Kidney (tissue), 14 donors: ENCODE data around the gene CDYL. TPM values are rescaled to one million over a fixed set of nuclear protein-coding genes. Genes with fewer than 3 reads are reported as not detected.

Experiments used
- DNase-seq, 5 donors: peaks; one replicate each; pipeline ENCODE4 v3.0.0-alpha.2; 2013 to 2020
- FAIRE-seq: peaks from 2 replicates; lab custom pipeline; 2012; peaks lifted over from hg19 to GRCh38; lab: Jason Lieb, UNC
- H3K27ac ChIP-seq, 2 donors: one replicate each; pipeline ENCODE4 v1.7.0; 2013; ENCODE audit warnings: low read depth in 2 of 2, low read length in 2 of 2, inconsistent platforms in 1 of 2
- H3K27me3 ChIP-seq: one replicate; pipeline ENCODE4 v1.7.1; 2013; ENCODE audit warnings: low read length, inconsistent platforms; ENCODE audit not compliant: control insufficient read depth, insufficient read depth
- H3K36me3 ChIP-seq, 3 donors: one replicate each; pipeline versions ENCODE4 v1.7.0 to v1.7.1; 2013; ENCODE audit warnings: low read length in 3 of 3, control low read depth in 1 of 3, inconsistent platforms in 1 of 3; ENCODE audit not compliant: insufficient read depth in 3 of 3, control insufficient read depth in 2 of 3
- H3K4me1 ChIP-seq, 3 donors: one replicate each; pipeline versions ENCODE4 v1.7.0 to v1.7.1; 2013; ENCODE audit warnings: low read length in 3 of 3, inconsistent platforms in 1 of 3, low read depth in 1 of 3; ENCODE audit not compliant: control insufficient read depth in 2 of 3, insufficient read depth in 2 of 3
- H3K4me3 ChIP-seq, 3 donors: one replicate each; pipeline versions ENCODE4 v1.7.0 to v1.8.1; 2013; ENCODE audit warnings: low read length in 3 of 3, control low read depth in 1 of 3, inconsistent platforms in 1 of 3
- H3K9ac ChIP-seq, 3 donors: one replicate each; pipeline versions ENCODE4 v1.7.0 to v1.7.1; 2013; ENCODE audit warnings: low read length in 3 of 3, control low read depth in 1 of 3, inconsistent platforms in 1 of 3
- H3K9me3 ChIP-seq, 3 donors: one replicate each; pipeline versions ENCODE4 v1.7.0 to v1.7.1; 2013; ENCODE audit warnings: low read length in 3 of 3, control low read depth in 1 of 3, inconsistent platforms in 1 of 3; ENCODE audit not compliant: control insufficient read depth in 2 of 3, insufficient read depth in 1 of 3
- intact Hi-C: fragments of 100-400 bp; cut with DNase I; formaldehyde crosslinking; loops from one replicate; pipeline ENCODE4 v1.11.1; 2022
- polyA plus RNA-seq: library from polyadenylated mRNA; stranded (reverse); fragments of 350-450 nt; fragmentation: Illumina TruSeq; extraction: RNeasy Lipid Tissue Mini Kit (QIAGEN cat#74804); gene quantifications from one replicate; pipeline ENCODE4 v1.2.3, GENCODE V29; 2014; ENCODE audit warnings: low read depth, low replicate concordance; ENCODE audit not compliant: insufficient read depth
- total RNA-seq: library from RNA; stranded (reverse); fragmentation: NEBNext Ultra II Directional; extraction: Animal tissue kit (Norgen Biotek cat#: 25700); gene quantifications from one replicate; pipeline ENCODE4 v1.2.1, GENCODE V29; 2021
- TF ChIP-seq, protein P1 (sequence below): IDR thresholded peaks from 3 replicates; pipeline ENCODE4 v1.5.1; 2012; ENCODE audit warnings: mild to moderate bottlenecking, moderate library complexity, borderline replicate concordance; ENCODE audit not compliant: insufficient read depth; ENCODE audit errors: extremely low read depth
- donor health status: control.
- donor health status: control.
- donor health status: control.
- donor health status: control.
- donor health status: control.
- donor health status: DM: yes; HTN: yes; CAD: no.
- donor health status: Normal renal cell carcinoma (clear cell type).

The CDYL gene
- total and polyA plus RNA-seq, 2 donors from 2014 or later, result 7.4 to 46.8 TPM

DNA sequence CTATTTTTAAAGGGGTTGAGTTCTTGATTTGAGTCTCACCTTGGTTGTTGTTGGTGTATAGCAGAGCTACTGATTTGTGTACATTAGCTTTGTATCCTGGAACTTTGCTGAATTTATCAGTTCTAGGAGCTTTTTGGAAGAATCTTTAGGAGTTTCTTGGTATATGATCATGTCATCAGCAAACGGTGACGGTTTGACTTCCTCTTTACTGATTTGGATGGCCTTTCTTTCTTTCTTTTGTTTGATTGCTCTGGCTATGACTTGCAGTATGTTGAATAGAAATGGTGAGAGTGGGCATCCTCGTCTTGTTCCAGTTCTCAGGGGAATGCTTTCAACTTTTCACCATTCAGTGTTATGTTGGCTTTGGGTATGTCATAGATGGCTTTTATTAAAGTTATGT lies 64.0 kb downstream of the CDYL start:
- Histone ChIP-seq H3K27me3 (no peaks in the 10 kb centered on the region), H3K4me3 (no peak overlapping the region), H3K27ac (no peak overlapping the region), H3K36me3 (no peaks in the 10 kb centered on the region), H3K9me3 (peaks cover 0 to 23% (median 0%) of the 10 kb centered on the region in 3 donors), H3K9ac (no peak overlapping the region), H3K4me1 (no peaks in the 10 kb centered on the region)
- TF ChIP-seq, protein P1, sequence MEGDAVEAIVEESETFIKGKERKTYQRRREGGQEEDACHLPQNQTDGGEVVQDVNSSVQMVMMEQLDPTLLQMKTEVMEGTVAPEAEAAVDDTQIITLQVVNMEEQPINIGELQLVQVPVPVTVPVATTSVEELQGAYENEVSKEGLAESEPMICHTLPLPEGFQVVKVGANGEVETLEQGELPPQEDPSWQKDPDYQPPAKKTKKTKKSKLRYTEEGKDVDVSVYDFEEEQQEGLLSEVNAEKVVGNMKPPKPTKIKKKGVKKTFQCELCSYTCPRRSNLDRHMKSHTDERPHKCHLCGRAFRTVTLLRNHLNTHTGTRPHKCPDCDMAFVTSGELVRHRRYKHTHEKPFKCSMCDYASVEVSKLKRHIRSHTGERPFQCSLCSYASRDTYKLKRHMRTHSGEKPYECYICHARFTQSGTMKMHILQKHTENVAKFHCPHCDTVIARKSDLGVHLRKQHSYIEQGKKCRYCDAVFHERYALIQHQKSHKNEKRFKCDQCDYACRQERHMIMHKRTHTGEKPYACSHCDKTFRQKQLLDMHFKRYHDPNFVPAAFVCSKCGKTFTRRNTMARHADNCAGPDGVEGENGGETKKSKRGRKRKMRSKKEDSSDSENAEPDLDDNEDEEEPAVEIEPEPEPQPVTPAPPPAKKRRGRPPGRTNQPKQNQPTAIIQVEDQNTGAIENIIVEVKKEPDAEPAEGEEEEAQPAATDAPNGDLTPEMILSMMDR, result no peak
- DNase-seq, result no peak
- FAIRE-seq, result no peak
- intact Hi-C loops, result no loop called here

DNA sequence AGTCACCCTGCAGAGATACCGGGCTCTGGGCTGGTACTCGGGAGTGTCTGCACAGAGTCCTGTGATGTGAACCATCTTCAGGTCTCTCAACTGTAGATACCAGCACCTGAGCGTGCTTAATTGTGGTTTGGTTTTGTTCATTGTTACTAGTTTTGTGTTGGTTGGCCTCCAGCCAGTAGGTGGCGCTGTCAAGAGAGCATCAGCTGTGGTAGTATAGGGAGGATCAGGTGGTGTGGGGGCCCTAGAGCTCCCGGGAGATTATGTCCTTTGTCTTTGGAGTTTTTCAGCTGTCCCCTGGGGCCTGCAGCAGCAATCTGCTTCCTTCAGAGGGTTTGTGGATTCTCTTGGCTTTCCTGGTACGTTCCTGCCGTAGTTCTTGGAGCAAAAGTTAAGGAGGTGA lies 67.9 kb downstream of the CDYL start:
- Histone ChIP-seq H3K27ac (no peak overlapping the region), H3K9me3 (peaks cover 0 to 23% (median 0%) of the 10 kb centered on the region in 3 donors), H3K36me3 (no peaks in the 10 kb centered on the region), H3K9ac (no peak overlapping the region), H3K4me3 (no peak overlapping the region), H3K4me1 (peaks cover 0 to 10% (median 4%) of the 10 kb centered on the region in 3 donors), H3K27me3 (no peaks in the 10 kb centered on the region)
- intact Hi-C loops, result no loop called here
- FAIRE-seq (no peak), DNase-seq (no peak)
- TF ChIP-seq, protein P1, result no peak

DNA sequence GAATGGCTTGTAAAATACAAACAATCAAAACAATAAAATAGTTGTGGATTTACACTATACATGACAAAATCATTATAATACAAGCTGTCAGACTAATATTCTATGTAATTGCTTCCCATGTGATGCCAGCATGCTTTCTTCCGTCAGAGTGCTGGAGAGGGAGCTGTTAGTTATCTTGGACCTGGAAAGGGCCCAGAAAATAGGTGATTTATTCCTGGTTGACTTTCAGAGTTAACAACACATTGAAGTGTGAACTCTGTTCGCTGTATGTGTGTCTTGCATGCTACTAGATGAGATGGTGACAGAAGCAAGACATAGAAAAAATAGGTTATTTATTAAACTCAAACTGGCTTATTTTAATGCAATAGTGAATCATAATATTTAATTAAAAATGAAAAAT lies 70.2 kb downstream of the CDYL start:
- peak; percentile 46 for FAIRE-seq
- no peak for DNase-seq
- Histone ChIP-seq H3K9me3 (peaks cover 0 to 11% (median 0%) of the 10 kb centered on the region in 3 donors), H3K27me3 (no peaks in the 10 kb centered on the region), H3K9ac (no peak overlapping the region), H3K27ac (no peak overlapping the region), H3K4me1 (peaks cover 0 to 10% (median 4%) of the 10 kb centered on the region in 3 donors), H3K4me3 (no peak overlapping the region), H3K36me3 (no peaks in the 10 kb centered on the region)
- intact Hi-C loops, result no loop called here
- TF ChIP-seq, protein P1, result no peak

DNA sequence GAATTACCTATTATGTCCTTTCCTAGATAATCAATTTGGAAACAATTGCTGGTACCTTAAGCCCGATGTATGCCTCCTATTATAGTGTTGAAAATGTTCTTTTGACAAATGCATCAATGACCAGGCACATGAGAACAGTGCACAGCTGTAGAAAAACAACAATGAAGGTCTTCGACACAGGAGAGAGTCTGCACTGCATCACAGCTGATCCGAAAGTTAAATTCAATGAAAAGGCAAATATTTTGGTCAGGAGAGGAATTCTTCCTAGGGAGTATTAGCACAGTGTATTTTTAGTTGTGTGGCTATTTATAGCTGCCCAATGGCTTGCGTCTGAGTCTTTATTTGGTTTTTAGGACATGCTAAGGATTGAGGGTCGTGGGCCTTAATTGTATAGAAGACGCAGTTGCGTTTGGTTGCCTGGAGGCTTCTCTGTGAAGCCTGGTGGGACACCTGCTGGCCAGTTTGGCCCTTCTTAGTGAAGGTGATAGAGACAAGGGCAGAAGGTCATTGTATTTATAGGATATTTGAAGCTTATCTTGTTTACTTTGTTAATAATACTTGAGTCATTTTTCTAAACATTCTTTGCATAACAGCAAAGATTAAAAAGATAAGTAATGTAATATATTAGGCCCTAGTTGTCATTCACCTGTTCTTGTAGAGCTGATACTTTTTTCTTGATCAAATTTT lies 72.3 kb downstream of the CDYL start:
- no peak for FAIRE-seq
- intact Hi-C loops, result no loop called here

More for the DNA sequence above, 72.3 kb downstream of the CDYL start:
- peak in 1 of 5 donors; percentile 16 for DNase-seq
- Histone ChIP-seq H3K4me1 (peaks cover 0 to 10% (median 4%) of the 10 kb centered on the region in 3 donors), H3K9ac (no peak overlapping the region), H3K36me3 (no peaks in the 10 kb centered on the region), H3K9me3 (peaks cover 0 to 7% (median 0%) of the 10 kb centered on the region in 3 donors), H3K27me3 (no peaks in the 10 kb centered on the region), H3K4me3 (no peak overlapping the region), H3K27ac (no peak overlapping the region)
- TF ChIP-seq, protein P1, result peak; percentile 14
